Measurements from ENCODE around the gene PSMG1. TPM values are rescaled to one million over a fixed set of nuclear protein-coding genes. Genes with fewer than 3 reads are reported as not detected.

The PSMG1 gene
- total RNA-seq, 1 donor from 2014 or later: 61.9 TPM

Other genes with a start within 250 kb of the PSMG1 start
- 28.0 and 28.1 TPM in 2 replicates for gene BRWD1, start 130.2 kb upstream of the PSMG1 start, total RNA-seq
- 259 and 272 TPM in 2 replicates for gene HMGN1, start 165.6 kb upstream of the PSMG1 start, total RNA-seq

Data from astrocyte (in vitro differentiated cells and primary cell).